Endodermal cell (in vitro differentiated cells): ENCODE results near the gene RIN3. TPM values are rescaled to one million over a fixed set of nuclear protein-coding genes. Genes with fewer than 3 reads are reported as not detected.

Experiments
- DNase-seq: peaks from one replicate; pipeline ENCODE4 v3.0.0-alpha.2; 2017
- H3K27ac ChIP-seq: 2 replicates; pipeline ENCODE4 v1.5.1; 2013; ENCODE audit warnings: mild to moderate bottlenecking, low read depth, low read length, moderate library complexity
- H3K27me3 ChIP-seq: 2 replicates; pipeline ENCODE4 v1.6.1; 2013; ENCODE audit warnings: mild to moderate bottlenecking, low read length, moderate library complexity; ENCODE audit not compliant: insufficient read depth, control insufficient read depth, poor library complexity, severe bottlenecking
- H3K36me3 ChIP-seq: 2 replicates; pipeline ENCODE4 v1.7.0; 2013; ENCODE audit warnings: mild to moderate bottlenecking, low read length, moderate library complexity; ENCODE audit not compliant: control insufficient read depth, insufficient read depth
- H3K4me1 ChIP-seq: one replicate; pipeline ENCODE4 v1.7.0; 2013; ENCODE audit warnings: low read length; ENCODE audit not compliant: control insufficient read depth, insufficient read depth
- H3K4me3 ChIP-seq: 2 replicates; pipeline ENCODE4 v1.5.1; 2013; ENCODE audit warnings: mild to moderate bottlenecking, low read length, moderate library complexity
- H3K9ac ChIP-seq: 2 replicates; pipeline ENCODE4 v1.6.1; 2013; ENCODE audit warnings: mild to moderate bottlenecking, low read length, moderate library complexity; ENCODE audit not compliant: poor library complexity, severe bottlenecking; ENCODE audit errors: extremely low read depth
- H3K9me3 ChIP-seq: 2 replicates; pipeline ENCODE4 v1.6.1; 2013; ENCODE audit warnings: mild to moderate bottlenecking, low read length, moderate library complexity; ENCODE audit not compliant: control insufficient read depth
- H3K27ac Mint-ChIP-seq: 2 replicates; pipeline ENCODE4 v1.8.0; 2020; ENCODE audit warnings: mixed read lengths
- H3K27me3 Mint-ChIP-seq: 2 replicates; pipeline ENCODE4 v1.8.0; 2021; ENCODE audit warnings: mild to moderate bottlenecking, mixed read lengths; ENCODE audit not compliant: insufficient read depth
- H3K36me3 Mint-ChIP-seq: 2 replicates; pipeline ENCODE4 v1.8.0; 2020; ENCODE audit warnings: low read depth, mixed read lengths
- H3K4me1 Mint-ChIP-seq: 2 replicates; pipeline ENCODE4 v1.8.0; 2020; ENCODE audit warnings: mixed read lengths
- H3K4me3 Mint-ChIP-seq: 2 replicates; pipeline ENCODE4 v1.8.0; 2020; ENCODE audit warnings: mild to moderate bottlenecking, moderate library complexity, mixed read lengths
- H3K9me3 Mint-ChIP-seq: 2 replicates; pipeline ENCODE4 v1.8.0; 2020; ENCODE audit warnings: mild to moderate bottlenecking, mixed read lengths
- WGBS, 2 experiments: methylation state at CpG; one replicate each; pipeline versions ENCODE4 v1.1.5 to v1.1.7; 2013; ENCODE audit warnings: missing lambda C conversion rate in 2 of 2, mixed read lengths in 1 of 2; ENCODE audit not compliant: insufficient coverage in 1 of 2, insufficient read length in 1 of 2; 5-methylcytosine and 5-hydroxymethylcytosine counted together
- total RNA-seq, 2 donors: library from RNA; stranded (reverse); fragmentation: NEBNext Ultra II Directional in 1 of 2; extraction: Animal tissue kit (Norgen Biotek cat#: 25700) in 1 of 2; gene quantifications; 2 replicates in 1 of 2; 3 replicates in 1 of 2; pipeline ENCODE4 v1.2.1, GENCODE V29; 2021
- TF ChIP-seq, protein P1 (sequence below): fragments of 200-600 bp; sonication (generic); conservative IDR thresholded peaks from 2 replicates; pipeline ENCODE4 v1.5.0; 2021; ENCODE audit warnings: antibody characterized with exemption, mild to moderate bottlenecking

The RIN3 gene
- total RNA-seq, 2 donors from 2014 or later, result 5.2 to 6.0 TPM

DNA sequence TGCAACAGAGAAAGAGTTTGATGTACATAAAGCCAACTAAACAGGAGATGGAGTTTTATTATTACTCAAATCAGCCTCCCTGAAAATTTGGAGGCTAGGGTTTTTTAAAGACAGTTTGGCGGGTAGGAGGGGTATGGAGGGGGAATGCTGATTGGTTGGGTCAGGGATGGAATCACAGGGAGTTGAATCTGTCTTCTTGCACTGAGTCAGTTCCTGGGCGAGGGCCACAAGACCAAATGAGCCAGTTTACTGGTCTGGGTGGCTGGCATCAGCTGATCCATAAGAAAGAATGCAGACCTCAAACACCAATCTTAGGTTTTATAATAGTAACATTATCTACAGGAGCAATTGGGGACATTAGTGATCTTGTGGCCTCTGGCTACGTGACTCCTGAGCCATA is 64.9 kb downstream of the RIN3 start:
- TF ChIP-seq, protein P1, sequence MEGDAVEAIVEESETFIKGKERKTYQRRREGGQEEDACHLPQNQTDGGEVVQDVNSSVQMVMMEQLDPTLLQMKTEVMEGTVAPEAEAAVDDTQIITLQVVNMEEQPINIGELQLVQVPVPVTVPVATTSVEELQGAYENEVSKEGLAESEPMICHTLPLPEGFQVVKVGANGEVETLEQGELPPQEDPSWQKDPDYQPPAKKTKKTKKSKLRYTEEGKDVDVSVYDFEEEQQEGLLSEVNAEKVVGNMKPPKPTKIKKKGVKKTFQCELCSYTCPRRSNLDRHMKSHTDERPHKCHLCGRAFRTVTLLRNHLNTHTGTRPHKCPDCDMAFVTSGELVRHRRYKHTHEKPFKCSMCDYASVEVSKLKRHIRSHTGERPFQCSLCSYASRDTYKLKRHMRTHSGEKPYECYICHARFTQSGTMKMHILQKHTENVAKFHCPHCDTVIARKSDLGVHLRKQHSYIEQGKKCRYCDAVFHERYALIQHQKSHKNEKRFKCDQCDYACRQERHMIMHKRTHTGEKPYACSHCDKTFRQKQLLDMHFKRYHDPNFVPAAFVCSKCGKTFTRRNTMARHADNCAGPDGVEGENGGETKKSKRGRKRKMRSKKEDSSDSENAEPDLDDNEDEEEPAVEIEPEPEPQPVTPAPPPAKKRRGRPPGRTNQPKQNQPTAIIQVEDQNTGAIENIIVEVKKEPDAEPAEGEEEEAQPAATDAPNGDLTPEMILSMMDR, result no peak
- Histone ChIP-seq H3K27ac (no peak overlapping the region), H3K36me3 (no peaks in the 10 kb centered on the region), H3K9me3 (no peaks in the 10 kb centered on the region), H3K4me1 (no peaks in the 10 kb centered on the region), H3K9ac (no peak overlapping the region), H3K27me3 (no peaks in the 10 kb centered on the region), H3K4me3 (no peak overlapping the region)
- no peak for DNase-seq
- H3K4me3 Mint-ChIP-seq, result no peak overlapping the region
- no peaks in the 10 kb centered on the region for H3K4me1 Mint-ChIP-seq
- H3K9me3 Mint-ChIP-seq, result peaks cover 5% of the 10 kb centered on the region
- H3K36me3 Mint-ChIP-seq, result no peaks in the 10 kb centered on the region
- no peaks in the 10 kb centered on the region for H3K27me3 Mint-ChIP-seq
- 83 to 92% methylated on average over 1 to 2 of the region's 3 CpGs for WGBS, 2 experiments
- H3K27ac Mint-ChIP-seq, result no peak overlapping the region

DNA sequence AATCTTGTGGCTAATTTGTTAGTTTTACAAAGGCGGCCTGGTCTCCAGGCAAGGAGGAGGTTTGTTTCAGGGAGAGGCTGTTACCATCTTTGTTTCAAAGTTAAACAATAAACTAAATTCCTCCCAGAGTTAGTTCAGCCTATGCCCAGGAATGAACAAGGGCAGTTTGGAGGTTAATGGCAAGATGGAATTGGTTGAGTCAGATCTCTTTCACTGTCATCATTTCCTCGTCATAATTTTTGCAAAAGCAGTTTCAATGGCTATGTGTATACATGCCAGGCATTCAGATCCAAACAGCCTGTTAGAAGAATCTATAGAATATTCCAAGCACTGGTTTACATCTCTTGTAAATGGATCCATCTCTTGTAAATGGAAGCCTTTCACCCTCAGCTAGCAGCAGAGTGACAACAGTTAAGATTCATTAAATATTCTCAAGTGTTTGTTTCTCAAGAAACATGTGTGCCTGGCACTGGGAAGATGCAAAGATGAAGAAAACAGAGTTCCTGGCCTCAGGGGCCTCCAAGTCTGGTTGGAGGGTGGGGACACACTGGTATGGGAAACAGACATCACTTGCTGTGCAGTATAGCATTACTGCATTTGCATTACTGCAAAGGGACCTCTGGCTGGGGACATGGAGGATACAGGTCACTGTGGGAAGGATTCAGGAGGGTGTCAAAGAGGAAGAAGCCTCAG is 65.8 kb downstream of the RIN3 start:
- no peaks in the 10 kb centered on the region for H3K4me1 ChIP-seq
- Mint-ChIP-seq H3K4me1 (no peaks in the 10 kb centered on the region), H3K4me3 (no peak overlapping the region), H3K27ac (no peak overlapping the region), H3K9me3 (peaks cover 5% of the 10 kb centered on the region), H3K27me3 (no peaks in the 10 kb centered on the region), H3K36me3 (peaks cover 3% of the 10 kb centered on the region)
- no peak overlapping the region for H3K9ac ChIP-seq
- whole genome bisulfite sequencing, 2 experiments, result 94 to 100% methylated on average over 1 to 2 of the region's 2 CpGs
- no peaks in the 10 kb centered on the region for H3K27me3 ChIP-seq
- DNase-seq, result no peak
- H3K27ac ChIP-seq, result no peak overlapping the region
- H3K9me3 ChIP-seq, result no peaks in the 10 kb centered on the region
- H3K36me3 ChIP-seq, result no peaks in the 10 kb centered on the region
- H3K4me3 ChIP-seq, result no peak overlapping the region
- TF ChIP-seq, protein P1, result no peak

DNA sequence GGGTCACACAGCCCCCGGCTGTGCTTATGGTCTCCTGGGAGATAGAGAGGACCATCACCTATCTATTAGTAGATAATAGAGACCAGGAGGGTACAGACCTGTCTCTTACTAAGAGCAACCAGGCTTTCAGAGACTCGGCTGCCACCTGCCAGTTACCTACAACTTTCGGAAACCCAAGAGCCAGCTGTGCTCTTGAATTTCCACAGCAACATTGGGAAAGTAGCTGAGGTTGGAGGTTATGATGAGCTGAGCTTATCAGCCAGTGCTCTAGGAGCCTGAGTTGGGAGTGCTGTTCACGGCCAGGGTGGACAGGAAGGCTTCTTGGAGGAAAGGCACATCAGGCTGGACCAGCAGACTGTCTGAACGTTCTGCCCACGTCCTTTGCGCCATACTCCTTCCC is 67.6 kb downstream of the RIN3 start:
- peaks cover 2% of the 10 kb centered on the region for H3K4me1 Mint-ChIP-seq
- H3K9me3 Mint-ChIP-seq, result peaks cover 5% of the 10 kb centered on the region
- no peaks in the 10 kb centered on the region for H3K27me3 ChIP-seq
- H3K36me3 Mint-ChIP-seq, result peaks cover 3% of the 10 kb centered on the region
- no peak overlapping the region for H3K4me3 Mint-ChIP-seq
- no peaks in the 10 kb centered on the region for H3K9me3 ChIP-seq
- WGBS, 2 experiments, result 93 to 98% methylated on average over 3 to 6 of the region's 7 CpGs
- no peak for DNase-seq
- no peak overlapping the region for H3K4me3 ChIP-seq
- H3K27ac Mint-ChIP-seq, result no peak overlapping the region
- TF ChIP-seq, protein P1, result no peak
- no peak overlapping the region for H3K9ac ChIP-seq
- no peaks in the 10 kb centered on the region for H3K36me3 ChIP-seq
- H3K4me1 ChIP-seq, result no peaks in the 10 kb centered on the region
- no peak overlapping the region for H3K27ac ChIP-seq
- H3K27me3 Mint-ChIP-seq, result no peaks in the 10 kb centered on the region
